Spinal cord (tissue), 10 donors: ENCODE data around the gene GKAP1. TPM values are rescaled to one million over a fixed set of nuclear protein-coding genes. Genes with fewer than 3 reads are reported as not detected.
"Not testable (repeated sequence)": the region's sequence is repeated elsewhere in the genome, so short reads cannot be mapped to it uniquely, and the experiment has no call there.

Experiments used
- DNase-seq, 6 donors: peaks; one replicate each; pipeline versions ENCODE4 v3.0.0 to v3.0.0-alpha.2; 2013 to 2015; ENCODE audit warnings: low spot score in 6 of 6, low read depth in 4 of 6
- H3K27ac ChIP-seq: one replicate; pipeline ENCODE4 v1.5.1; 2013; ENCODE audit warnings: low read depth, low read length, control low read depth
- H3K27me3 ChIP-seq: one replicate; pipeline ENCODE4 v1.6.1; 2013; ENCODE audit warnings: low read length; ENCODE audit not compliant: control insufficient read depth, insufficient read depth
- H3K36me3 ChIP-seq: one replicate; pipeline ENCODE4 v1.6.1; 2013; ENCODE audit warnings: low read length; ENCODE audit not compliant: control insufficient read depth, insufficient read depth
- H3K4me1 ChIP-seq: one replicate; pipeline ENCODE4 v1.6.1; 2013; ENCODE audit warnings: low read length; ENCODE audit not compliant: control insufficient read depth, insufficient read depth
- H3K4me3 ChIP-seq: one replicate; pipeline ENCODE4 v1.5.1; 2013; ENCODE audit warnings: low read depth, low read length, control low read depth
- H3K9me3 ChIP-seq: one replicate; pipeline ENCODE4 v1.6.1; 2013; ENCODE audit warnings: low read length; ENCODE audit not compliant: control insufficient read depth, insufficient read depth
- WGBS: methylation state at CpG from one replicate; pipeline ENCODE4 v1.1.5; 2013; ENCODE audit warnings: missing lambda C conversion rate; ENCODE audit not compliant: insufficient coverage; 5-methylcytosine and 5-hydroxymethylcytosine counted together
- polyA plus RNA-seq, 2 donors: library from polyadenylated mRNA; unstranded; fragments of 120-200 nt; gene quantifications; one replicate each; pipeline ENCODE4 v1.2.1, GENCODE V29; 2013; ENCODE audit not compliant: insufficient read length in 2 of 2
- total RNA-seq, 2 donors: library from RNA; depleted of rRNA in 1 of 2; stranded (reverse); fragments of 120-200 nt in 1 of 2; fragments of >200 nt in 1 of 2; gene quantifications; one replicate each; pipeline versions ENCODE4 v1.2.3 to v1.2.4, GENCODE V29; 2013 to 2014
- donor health status: healthy.

GKAP1 gene
- total and polyA plus RNA-seq, 4 donors = 14.8 to 26.7 (median 20.5) TPM

DNA sequence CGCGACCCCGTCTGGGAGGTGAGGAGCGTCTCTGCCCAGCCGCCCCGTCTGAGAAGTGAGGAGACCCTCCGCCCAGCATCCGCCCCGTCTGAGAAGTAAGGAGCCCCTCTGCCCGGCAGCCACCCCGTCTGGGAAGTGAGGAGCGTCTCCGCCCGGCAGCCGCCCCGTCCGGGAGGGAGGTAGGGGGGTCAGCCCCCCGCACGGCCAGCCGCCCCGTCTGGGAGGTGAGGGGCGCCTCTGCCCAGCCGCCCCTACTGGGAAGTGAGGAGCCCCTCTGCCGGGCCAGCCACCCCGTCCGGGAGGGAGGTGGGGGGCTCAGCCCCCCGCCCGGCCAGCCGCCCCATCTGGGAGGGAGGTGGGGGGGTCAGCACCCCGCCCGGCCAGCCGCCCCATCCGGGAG lies 13.6 kb downstream of the GKAP1 start:
- not testable (repeated sequence) for DNase-seq, H3K4me3 ChIP-seq, H3K27me3 ChIP-seq, H3K9me3 ChIP-seq, H3K27ac ChIP-seq, H3K4me1 ChIP-seq
- 100% methylated on average over 5 of the region's 33 CpGs for WGBS
- H3K36me3 ChIP-seq = peaks cover 19% of the 10 kb centered on the region

DNA sequence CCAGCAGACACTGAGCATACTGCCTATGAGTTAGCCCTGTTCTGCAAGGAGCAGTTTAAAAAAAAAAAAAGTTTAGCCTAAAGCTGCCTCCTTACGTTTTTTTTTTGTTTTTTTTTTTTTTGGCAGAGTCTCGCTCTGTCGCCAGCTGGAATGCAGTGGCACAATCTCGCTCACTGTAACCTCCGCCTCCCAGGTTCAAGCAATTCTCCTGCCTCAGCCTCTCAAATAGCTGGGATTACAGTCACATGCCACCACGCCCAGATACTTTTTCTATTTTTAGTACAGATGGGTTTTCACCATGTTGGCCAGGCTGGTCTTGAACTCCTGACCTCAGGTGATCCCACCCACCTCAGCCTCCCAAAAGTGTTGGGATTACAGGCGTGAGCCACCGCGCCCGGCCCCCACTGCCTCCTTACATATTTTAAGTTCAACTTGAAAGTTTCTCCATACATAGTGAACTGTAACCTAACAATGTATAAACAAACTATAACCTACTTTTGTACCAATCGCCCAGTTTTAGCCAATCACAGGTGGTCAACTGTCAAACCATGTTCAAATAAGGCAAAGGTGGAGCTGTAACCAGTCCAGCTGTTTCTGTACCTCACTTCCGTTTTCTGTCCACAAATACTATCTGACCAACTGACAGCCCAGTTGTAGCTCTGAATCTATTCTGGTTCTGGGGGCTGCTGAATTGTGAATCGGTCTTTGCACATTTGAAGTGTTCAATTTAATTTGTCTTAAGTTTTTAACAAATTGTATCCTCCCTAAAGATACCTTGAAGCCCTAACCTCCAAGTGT lies 17.1 kb downstream of the GKAP1 start:
- no peak for DNase-seq
- Histone ChIP-seq H3K36me3 (peaks cover 21% of the 10 kb centered on the region), H3K27me3 (no peaks in the 10 kb centered on the region), H3K27ac (no peak overlapping the region), H3K4me3 (no peak overlapping the region), H3K4me1 (no peaks in the 10 kb centered on the region), H3K9me3 (no peaks in the 10 kb centered on the region)
- WGBS = 93% methylated on average over 9 of the region's 13 CpGs

DNA sequence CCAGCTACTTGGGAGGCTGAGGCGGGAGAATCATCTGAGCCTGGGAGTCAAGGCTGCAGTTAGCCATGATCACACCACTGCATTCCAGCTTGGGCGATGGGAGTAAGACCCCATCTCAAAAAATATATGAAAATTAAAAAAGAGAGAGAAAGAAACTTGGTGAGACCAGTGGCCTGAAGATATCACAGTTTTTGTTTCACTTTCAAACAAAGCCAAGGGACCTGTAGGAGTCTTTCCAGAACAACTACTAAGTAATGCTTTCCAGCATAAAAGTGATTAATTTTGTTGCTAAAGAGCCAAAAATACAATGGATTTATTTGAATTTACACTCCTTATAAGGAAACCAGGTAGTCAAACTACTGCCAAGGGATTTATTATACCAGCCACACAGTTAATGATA lies 23.5 kb downstream of the GKAP1 start:
- H3K27me3 ChIP-seq = no peaks in the 10 kb centered on the region
- no peak for DNase-seq
- no CpG with 5 or more reads among the region's 2 CpGs for WGBS
- H3K36me3 ChIP-seq = peaks cover 12% of the 10 kb centered on the region
- H3K4me1 ChIP-seq = no peaks in the 10 kb centered on the region
- no peaks in the 10 kb centered on the region for H3K9me3 ChIP-seq
- H3K27ac ChIP-seq = no peak overlapping the region
- H3K4me3 ChIP-seq = no peak overlapping the region

DNA sequence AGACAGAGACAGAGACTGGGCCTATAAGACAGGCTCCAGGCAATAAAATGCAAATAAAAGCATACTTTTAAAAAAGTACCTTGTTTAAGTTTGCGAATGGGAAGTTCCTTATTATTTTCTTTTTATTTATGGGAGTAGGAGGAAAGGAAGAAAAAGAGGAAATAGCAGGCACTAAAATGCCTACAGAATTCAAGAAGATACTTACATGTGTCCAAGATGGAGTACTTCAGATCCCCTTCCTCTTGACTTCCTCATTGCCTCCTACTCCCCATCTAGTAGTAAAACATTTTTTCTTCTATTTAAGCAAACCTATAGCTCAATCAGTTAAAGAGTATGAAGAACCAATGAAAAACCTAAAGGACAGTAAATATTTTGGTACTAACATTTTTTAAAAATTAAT lies 24.8 kb downstream of the GKAP1 start:
- no peak overlapping the region for H3K27ac ChIP-seq
- no peak for DNase-seq
- no CpG with 5 or more reads among the region's 1 CpG for WGBS
- no peaks in the 10 kb centered on the region for H3K27me3 ChIP-seq
- H3K9me3 ChIP-seq = no peaks in the 10 kb centered on the region
- peaks cover 10% of the 10 kb centered on the region for H3K36me3 ChIP-seq
- no peaks in the 10 kb centered on the region for H3K4me1 ChIP-seq
- no peak overlapping the region for H3K4me3 ChIP-seq

DNA sequence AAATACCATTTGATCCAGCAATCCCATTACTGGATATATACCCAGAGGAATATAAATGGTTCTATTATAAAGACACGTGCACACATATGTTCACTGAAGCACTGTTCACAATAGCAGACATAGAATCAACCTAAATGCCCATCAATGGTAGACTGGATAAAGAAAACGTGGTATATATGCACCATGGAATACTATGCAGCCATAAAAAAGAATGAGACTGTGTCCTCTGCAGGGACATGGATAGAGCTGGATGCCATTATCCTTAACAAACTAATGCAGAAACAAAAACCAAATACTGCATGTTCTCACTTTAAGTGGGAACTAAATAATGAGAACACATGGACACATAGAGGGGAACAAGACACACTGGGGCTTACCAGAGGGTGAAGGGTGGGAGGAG lies 39.4 kb downstream of the GKAP1 start:
- WGBS = no CpG with 5 or more reads among the region's 2 CpGs

DNA sequence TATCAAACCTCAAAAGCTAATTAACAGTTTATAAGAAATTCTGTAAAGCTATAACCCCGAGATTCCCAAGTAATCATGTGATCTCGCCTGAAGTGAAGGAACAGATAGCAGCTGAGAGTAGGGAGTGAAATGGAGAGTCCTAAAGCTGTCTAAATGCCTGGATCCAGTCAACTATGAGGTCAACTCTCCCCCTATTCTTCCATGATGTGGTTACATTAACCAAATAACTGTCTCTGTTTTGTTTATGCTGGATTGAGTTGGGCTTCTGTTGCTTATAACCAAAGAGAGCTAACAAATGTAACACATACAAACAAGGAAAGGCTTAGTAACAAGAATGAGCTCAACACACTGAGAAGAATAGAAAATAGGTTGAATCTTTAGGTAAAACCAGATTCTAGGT lies 41.6 kb downstream of the GKAP1 start:
- DNase-seq = no peak
- H3K4me3 ChIP-seq = no peak overlapping the region
- no peaks in the 10 kb centered on the region for H3K4me1 ChIP-seq
- no peaks in the 10 kb centered on the region for H3K9me3 ChIP-seq
- peaks cover under 1% of the 10 kb centered on the region for H3K36me3 ChIP-seq
- WGBS = no CpG with 5 or more reads among the region's 2 CpGs
- no peak overlapping the region for H3K27ac ChIP-seq
- no peaks in the 10 kb centered on the region for H3K27me3 ChIP-seq

More for the DNA sequence above, 39.4 kb downstream of the GKAP1 start:
- peaks cover 5% of the 10 kb centered on the region for H3K36me3 ChIP-seq
- H3K4me3 ChIP-seq = no peak overlapping the region
- H3K27me3 ChIP-seq = no peaks in the 10 kb centered on the region
- no peaks in the 10 kb centered on the region for H3K4me1 ChIP-seq
- H3K9me3 ChIP-seq = no peaks in the 10 kb centered on the region
- DNase-seq = no peak
- H3K27ac ChIP-seq = no peak overlapping the region

DNA sequence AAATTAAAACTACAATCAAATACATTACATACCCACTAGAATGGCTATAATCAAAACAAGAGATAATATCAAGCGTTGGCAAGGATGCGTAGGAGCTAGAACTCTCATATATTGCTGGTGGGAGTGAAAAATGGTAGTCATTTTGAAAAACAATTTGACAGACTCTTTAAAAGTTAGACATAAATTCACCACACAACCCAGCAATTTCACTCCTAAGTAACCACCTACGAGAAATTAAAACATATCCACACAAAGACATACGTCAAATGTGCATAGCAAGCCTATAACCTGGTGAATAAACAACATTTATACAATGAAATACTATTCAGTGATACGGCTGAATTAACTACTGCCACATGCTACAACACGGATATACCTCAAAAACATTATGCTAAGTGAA lies 44.7 kb downstream of the GKAP1 start:
- no peaks in the 10 kb centered on the region for H3K9me3 ChIP-seq
- no peak overlapping the region for H3K27ac ChIP-seq
- no CpG with 5 or more reads among the region's 6 CpGs for WGBS
- no peaks in the 10 kb centered on the region for H3K36me3 ChIP-seq
- DNase-seq = no peak
- no peaks in the 10 kb centered on the region for H3K27me3 ChIP-seq
- no peaks in the 10 kb centered on the region for H3K4me1 ChIP-seq
- no peak overlapping the region for H3K4me3 ChIP-seq

DNA sequence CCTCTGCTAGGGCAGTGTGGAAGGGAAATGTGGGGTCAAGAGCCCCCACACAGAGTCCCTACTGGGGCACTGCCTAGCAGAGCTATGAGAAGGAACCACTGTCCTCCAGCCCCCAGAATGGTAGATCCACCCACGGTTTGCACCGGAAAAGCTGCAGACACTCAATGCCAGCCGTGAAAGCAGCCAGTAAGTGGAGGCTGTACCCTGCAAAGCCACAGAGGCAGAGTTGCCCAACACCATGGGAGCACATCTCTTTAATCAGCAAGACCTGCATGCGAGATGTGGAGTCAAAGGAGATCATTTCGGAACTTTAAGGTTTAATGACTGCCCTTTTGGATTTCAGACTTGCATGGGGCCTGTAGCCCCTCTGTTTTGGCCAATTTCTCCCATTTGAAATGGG lies 52.2 kb downstream of the GKAP1 start:
- Histone ChIP-seq H3K9me3 (peaks cover 2% of the 10 kb centered on the region), H3K27ac (no peak overlapping the region), H3K4me1 (no peaks in the 10 kb centered on the region), H3K36me3 (no peaks in the 10 kb centered on the region), H3K27me3 (no peaks in the 10 kb centered on the region), H3K4me3 (no peak overlapping the region)
- 100% methylated on average over 5 of the region's 5 CpGs for WGBS
- DNase-seq = no peak

DNA sequence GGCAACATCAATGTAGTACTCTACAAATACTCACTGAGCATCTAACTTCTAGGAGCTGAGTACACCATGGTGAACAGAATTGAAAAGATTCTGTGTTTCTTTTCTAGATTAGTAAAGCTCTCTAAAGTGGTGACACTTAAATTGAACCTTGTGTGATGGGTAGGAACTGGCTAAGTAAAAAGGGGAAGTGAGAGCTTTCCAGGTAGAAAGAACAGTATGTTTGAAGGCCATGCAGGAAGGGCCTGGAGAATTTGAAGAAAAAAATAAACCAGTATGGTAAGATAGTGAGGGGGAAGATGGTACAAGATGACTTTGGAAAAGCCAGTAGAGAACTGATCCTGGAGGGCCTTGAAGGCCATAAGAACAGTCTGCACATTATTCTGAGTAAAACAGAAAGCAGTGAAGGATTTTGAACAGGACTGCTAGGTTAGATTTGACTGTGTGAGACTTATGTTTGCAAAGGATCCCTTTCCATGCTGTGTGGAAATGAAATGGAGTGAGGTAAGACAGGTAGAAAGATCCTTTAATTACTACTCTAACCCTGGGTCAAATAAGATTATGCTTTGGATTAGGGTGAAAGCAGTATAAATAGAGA lies 63.1 kb downstream of the GKAP1 start:
- H3K4me3 ChIP-seq = no peak overlapping the region
- H3K27me3 ChIP-seq = no peaks in the 10 kb centered on the region
- H3K9me3 ChIP-seq = no peaks in the 10 kb centered on the region
- H3K27ac ChIP-seq = no peak overlapping the region
- DNase-seq = no peak
- H3K36me3 ChIP-seq = peaks cover 6% of the 10 kb centered on the region
- H3K4me1 ChIP-seq = no peaks in the 10 kb centered on the region

DNA sequence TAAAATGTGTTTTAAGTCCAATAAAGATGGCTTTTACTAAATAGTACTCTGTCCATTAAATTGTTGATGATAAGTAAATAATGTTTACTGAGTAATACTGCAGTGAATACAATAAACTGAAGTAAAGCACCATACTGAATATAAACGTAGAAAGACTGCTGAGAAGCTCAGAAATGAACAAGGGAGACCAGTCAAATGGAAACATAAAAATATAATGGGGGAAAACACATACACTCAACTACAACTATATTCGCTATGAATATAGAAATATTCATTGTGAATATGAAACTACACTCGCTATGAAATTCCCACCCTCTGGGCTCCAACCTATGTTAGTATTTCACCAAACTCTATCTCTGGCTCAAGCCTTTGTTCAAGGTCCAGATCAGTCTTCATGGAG lies 67.9 kb downstream of the GKAP1 start:
- H3K36me3 ChIP-seq = peaks cover 6% of the 10 kb centered on the region
- no peak for DNase-seq
- no peaks in the 10 kb centered on the region for H3K27me3 ChIP-seq
- no peak overlapping the region for H3K27ac ChIP-seq
- WGBS = no CpG with 5 or more reads among the region's 3 CpGs
- no peaks in the 10 kb centered on the region for H3K9me3 ChIP-seq
- no peak overlapping the region for H3K4me3 ChIP-seq
- no peaks in the 10 kb centered on the region for H3K4me1 ChIP-seq
